Ascending aorta (tissue), 2 donors: Measurements from ENCODE around the gene INO80C. TPM values are rescaled to one million over a fixed set of nuclear protein-coding genes. Genes with fewer than 3 reads are reported as not detected.
A peak's percentile ranks its signal among the peaks of the same experiment; 100 is the strongest.

Source experiments
- DNase-seq, 2 donors: peaks; one replicate each; pipeline ENCODE4 v3.0.0-alpha.2; 2019; ENCODE audit warnings: low spot score in 2 of 2
- H3K27ac ChIP-seq, 2 donors: fragments of 200-600 bp; sonication (generic); one replicate each; pipeline ENCODE4 v1.5.1; 2016 to 2017; ENCODE audit warnings: mild to moderate bottlenecking in 1 of 2
- H3K27me3 ChIP-seq: fragments of 200-600 bp; sonication (generic); one replicate; pipeline ENCODE4 v1.5.1; 2017
- H3K36me3 ChIP-seq, 2 donors: fragments of 200-600 bp; sonication (generic); one replicate each; pipeline ENCODE4 v1.5.1; 2016
- H3K4me1 ChIP-seq, 2 donors: fragments of 200-600 bp; sonication (generic); one replicate each; pipeline ENCODE4 v1.5.1; 2016 to 2017; ENCODE audit warnings: mild to moderate bottlenecking in 1 of 2
- H3K4me3 ChIP-seq, 2 donors: fragments of 200-600 bp; sonication (generic); one replicate each; pipeline ENCODE4 v1.5.1; 2016 to 2017; ENCODE audit warnings: mild to moderate bottlenecking in 1 of 2
- H3K9me3 ChIP-seq, 2 donors: fragments of 200-600 bp; sonication (generic); one replicate each; pipeline ENCODE4 v1.5.1; 2016
- CTCF ChIP-seq, 3 experiments: fragments of 200-600 bp in 2 of 3; fragments of 450-650 bp in 1 of 3; sonication (generic) in 2 of 3; IDR thresholded peaks; one replicate each; pipeline ENCODE4 v1.5.1; 2016 to 2019; ENCODE audit warnings: antibody characterized with exemption in 3 of 3, mild to moderate bottlenecking in 1 of 3, moderate library complexity in 1 of 3
- intact Hi-C: fragments of 100-400 bp; cut with DNase I; formaldehyde crosslinking; loops from one replicate; pipeline ENCODE4 v1.15.1; 2023
- total RNA-seq: library from RNA; depleted of rRNA; stranded (reverse); fragments of >200 nt; gene quantifications from one replicate; pipeline ENCODE4 v1.1.0, GENCODE V29; 2016

Gene INO80C
- total RNA-seq, 1 donor from 2014 or later: 11.2 TPM

GRCh38 chr18:35474884-35475283 lies 22.9 kb downstream of the INO80C start:
- no peak overlapping the region for H3K4me3 ChIP-seq

GRCh38 chr18:35473562-35473961 lies 24.2 kb downstream of the INO80C start:
- Histone ChIP-seq H3K27ac (no peak overlapping the region), H3K4me3 (no peak overlapping the region), H3K36me3 (no peaks in the 10 kb centered on the region), H3K4me1 (peaks cover 0 to 6% of the 10 kb centered on the region in 2 donors), H3K27me3 (no peaks in the 10 kb centered on the region), H3K9me3 (no peaks in the 10 kb centered on the region)
- DNase-seq: no peak
- TF ChIP-seq CTCF (IDR thresholded peaks at IDR 0.05): no peak
- intact Hi-C loops: no loop called here

More at GRCh38 chr18:35474884-35475283, 22.9 kb downstream of the INO80C start:
- Histone ChIP-seq H3K9me3 (no peaks in the 10 kb centered on the region), H3K27me3 (no peaks in the 10 kb centered on the region), H3K4me1 (peaks cover 0 to 6% of the 10 kb centered on the region in 2 donors), H3K36me3 (no peaks in the 10 kb centered on the region), H3K27ac (no peak overlapping the region)
- TF ChIP-seq CTCF (IDR thresholded peaks at IDR 0.05): no peak
- intact Hi-C loops: no loop called here
- no peak for DNase-seq

- H3K27ac ChIP-seq: no peak overlapping the region
- no peak for DNase-seq
- no peaks in the 10 kb centered on the region for H3K27me3 ChIP-seq
- H3K36me3 ChIP-seq: no peaks in the 10 kb centered on the region
- intact Hi-C loops: no loop called here
- H3K4me3 ChIP-seq: no peak overlapping the region
- peaks cover 0 to 6% of the 10 kb centered on the region in 2 donors for H3K4me1 ChIP-seq
- H3K9me3 ChIP-seq: no peaks in the 10 kb centered on the region
- TF ChIP-seq CTCF (IDR thresholded peaks at IDR 0.05): no peak
Measured at GRCh38 chr18:35470435-35470834, 27.3 kb downstream of the INO80C start.

- Histone ChIP-seq H3K4me1 (peaks cover 0 to 6% of the 10 kb centered on the region in 2 donors), H3K36me3 (no peaks in the 10 kb centered on the region), H3K27me3 (no peaks in the 10 kb centered on the region), H3K4me3 (no peak overlapping the region), H3K9me3 (no peaks in the 10 kb centered on the region), H3K27ac (no peak overlapping the region)
- no peak for DNase-seq
- TF ChIP-seq CTCF (IDR thresholded peaks at IDR 0.05): no peak
- intact Hi-C loops: no loop called here
Measured at GRCh38 chr18:35469725-35470124, 28.0 kb downstream of the INO80C start.

GRCh38 chr18:35468711-35469110 lies 29.0 kb downstream of the INO80C start:
- intact Hi-C loops: no loop called here
- Histone ChIP-seq H3K27ac (peak overlapping the region in 1 of 2 donors; percentile 56), H3K4me1 (peaks cover 0 to 6% of the 10 kb centered on the region in 2 donors), H3K9me3 (no peaks in the 10 kb centered on the region), H3K27me3 (no peaks in the 10 kb centered on the region), H3K4me3 (no peak overlapping the region), H3K36me3 (no peaks in the 10 kb centered on the region)
- no peak for TF ChIP-seq CTCF (IDR thresholded peaks at IDR 0.05)
- no peak for DNase-seq

- Histone ChIP-seq H3K4me1 (peaks cover 2 to 12% of the 10 kb centered on the region in 2 donors), H3K36me3 (no peaks in the 10 kb centered on the region), H3K9me3 (no peaks in the 10 kb centered on the region), H3K27ac (no peak overlapping the region), H3K27me3 (no peaks in the 10 kb centered on the region), H3K4me3 (no peak overlapping the region)
- DNase-seq: no peak
- intact Hi-C loops: no loop called here
- TF ChIP-seq CTCF (IDR thresholded peaks at IDR 0.05): no peak
Measured at GRCh38 chr18:35467624-35468016, 30.1 kb downstream of the INO80C start.
